GM19452 (cell line): ENCODE data around the gene ADAMTS7.
"Not testable (repeated sequence)": the region's sequence is repeated elsewhere in the genome, so short reads cannot be mapped to it uniquely, and the experiment has no call there.

Experiments used
- ATAC-seq: cut with Tn5 transposase; IDR thresholded peaks from one replicate; pipeline ENCODE4 v1.9.1; 2021; ENCODE audit not compliant: unreplicated experiment

Gene ADAMTS7

GRCh38 chr15:78788016-78788660 is 23.1 kb downstream of the ADAMTS7 start:
- no peak for ATAC-seq

DNA sequence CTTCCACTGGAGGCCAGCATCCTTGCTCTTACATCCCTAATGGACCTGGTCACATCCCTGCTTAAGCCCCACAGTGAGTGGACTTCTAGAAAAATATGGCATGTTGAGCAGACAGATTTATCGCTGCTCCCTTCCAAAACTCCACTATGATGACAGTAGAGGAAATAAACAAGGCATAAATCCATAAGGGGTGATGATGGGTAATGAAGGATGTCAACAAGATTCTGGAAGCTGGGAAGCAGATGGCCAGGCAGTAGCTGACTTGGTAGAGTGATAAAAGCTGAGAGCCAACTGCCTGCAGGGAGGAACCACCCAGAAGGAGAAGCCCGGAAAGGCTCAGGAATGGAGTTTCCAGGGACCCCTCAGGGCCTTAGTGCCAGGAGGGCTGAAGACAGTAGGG is 28.9 kb downstream of the ADAMTS7 start:
- not testable (repeated sequence) for ATAC-seq

- ATAC-seq: not testable (repeated sequence)
Observed at GRCh38 chr15:78781381-78781780, 29.9 kb downstream of the ADAMTS7 start.

DNA sequence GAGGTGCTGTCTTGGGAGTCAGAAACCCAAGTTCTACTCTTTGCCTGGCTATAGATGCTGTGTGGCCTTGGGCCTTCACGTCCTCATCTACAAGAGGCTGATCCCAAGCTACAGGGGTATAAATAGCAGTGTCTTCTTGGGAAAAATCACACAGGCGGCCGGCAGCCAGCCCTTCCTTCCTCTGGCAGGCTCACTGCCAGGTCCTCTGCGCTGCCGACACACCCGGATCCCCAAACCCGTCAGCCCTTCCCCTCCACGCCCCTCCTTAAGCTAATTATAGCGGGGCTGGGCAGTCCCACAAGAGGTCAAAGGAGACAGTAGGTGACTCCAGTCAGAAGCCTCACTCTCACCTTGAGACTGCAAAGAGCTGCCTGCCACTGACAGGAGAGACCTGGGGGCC is 31.3 kb downstream of the ADAMTS7 start:
- ATAC-seq: not testable (repeated sequence)

GRCh38 chr15:78779176-78779785 is 32.0 kb downstream of the ADAMTS7 start:
- ATAC-seq: not testable (repeated sequence)

GRCh38 chr15:78778422-78778821 is 32.8 kb downstream of the ADAMTS7 start:
- ATAC-seq: no peak

DNA sequence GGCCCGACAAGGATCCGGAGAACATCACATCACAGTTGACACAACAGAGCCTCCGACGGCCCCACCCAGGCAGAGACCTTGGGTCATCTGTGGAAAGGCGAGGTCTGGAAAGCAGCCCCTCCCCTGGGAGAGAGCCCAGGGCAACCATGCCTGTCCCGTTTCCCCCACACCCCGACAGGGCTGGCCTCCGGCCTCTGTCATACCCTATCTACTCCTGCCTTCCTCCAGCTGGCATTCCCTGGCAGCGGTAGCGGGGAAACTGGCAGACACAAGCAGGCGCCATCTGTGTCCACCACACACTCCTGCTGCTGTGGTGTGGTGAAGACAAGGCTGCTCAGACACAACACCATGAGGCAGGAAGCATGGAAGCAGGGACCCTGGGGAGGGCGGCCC is 33.3 kb downstream of the ADAMTS7 start:
- ATAC-seq: not testable (repeated sequence)

- ATAC-seq: not testable (repeated sequence)
Observed at GRCh38 chr15:78777290-78777952, 33.8 kb downstream of the ADAMTS7 start.

DNA sequence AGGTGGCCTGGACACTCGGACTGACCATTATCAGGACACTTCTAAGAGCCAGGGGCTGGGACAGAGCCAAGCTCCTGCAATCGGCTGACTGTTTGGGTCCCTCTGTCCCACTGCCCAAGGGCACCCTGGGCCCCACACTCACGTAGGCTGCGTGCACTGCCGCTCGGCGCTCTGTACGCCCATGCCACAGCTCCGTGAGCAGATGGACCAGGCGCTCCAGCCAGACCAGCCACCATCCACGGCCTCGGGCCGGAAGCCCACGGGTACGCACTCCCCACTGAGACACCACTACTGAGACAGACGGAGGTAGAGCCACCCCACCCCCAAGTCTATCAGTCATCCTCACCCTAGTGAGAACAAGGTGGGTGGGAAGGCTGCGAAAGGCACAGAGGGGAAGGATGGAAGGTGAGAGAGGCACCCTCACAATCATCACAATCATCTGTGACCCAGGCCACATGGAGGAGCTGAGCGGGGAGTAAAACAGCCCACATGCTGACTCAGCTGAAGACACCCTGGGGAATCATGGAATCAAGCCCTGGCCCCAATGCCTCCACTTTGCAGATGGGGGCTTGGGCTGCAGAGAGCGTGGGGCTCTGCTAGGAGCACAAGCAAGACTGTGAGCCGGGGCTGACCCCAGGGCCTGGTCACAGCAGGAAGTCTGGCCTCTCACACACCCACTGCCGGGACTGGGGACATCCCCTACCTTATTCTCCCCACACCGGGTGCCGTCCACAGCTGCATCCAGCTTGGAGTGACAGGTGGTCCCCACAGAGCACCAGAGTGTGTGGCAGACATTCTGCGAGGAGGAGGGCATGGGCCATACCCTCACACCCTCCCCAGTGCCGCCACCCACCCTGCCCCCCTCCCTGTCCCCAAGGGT is 35.0 kb downstream of the ADAMTS7 start:
- ATAC-seq: not testable (repeated sequence)

GRCh38 chr15:78775472-78775871 is 35.8 kb downstream of the ADAMTS7 start:
- no peak for ATAC-seq

- ATAC-seq: not testable (repeated sequence)
Observed at GRCh38 chr15:78774451-78774990, 36.7 kb downstream of the ADAMTS7 start.

GRCh38 chr15:78773765-78774450 is 37.4 kb downstream of the ADAMTS7 start:
- not testable (repeated sequence) for ATAC-seq

- no peak for ATAC-seq
Observed at GRCh38 chr15:78772738-78773137, 38.5 kb downstream of the ADAMTS7 start.

- ATAC-seq: not testable (repeated sequence)
Observed at GRCh38 chr15:78771436-78772000, 39.7 kb downstream of the ADAMTS7 start.

- not testable (repeated sequence) for ATAC-seq
Observed at GRCh38 chr15:78771020-78771419, 40.2 kb downstream of the ADAMTS7 start.

DNA sequence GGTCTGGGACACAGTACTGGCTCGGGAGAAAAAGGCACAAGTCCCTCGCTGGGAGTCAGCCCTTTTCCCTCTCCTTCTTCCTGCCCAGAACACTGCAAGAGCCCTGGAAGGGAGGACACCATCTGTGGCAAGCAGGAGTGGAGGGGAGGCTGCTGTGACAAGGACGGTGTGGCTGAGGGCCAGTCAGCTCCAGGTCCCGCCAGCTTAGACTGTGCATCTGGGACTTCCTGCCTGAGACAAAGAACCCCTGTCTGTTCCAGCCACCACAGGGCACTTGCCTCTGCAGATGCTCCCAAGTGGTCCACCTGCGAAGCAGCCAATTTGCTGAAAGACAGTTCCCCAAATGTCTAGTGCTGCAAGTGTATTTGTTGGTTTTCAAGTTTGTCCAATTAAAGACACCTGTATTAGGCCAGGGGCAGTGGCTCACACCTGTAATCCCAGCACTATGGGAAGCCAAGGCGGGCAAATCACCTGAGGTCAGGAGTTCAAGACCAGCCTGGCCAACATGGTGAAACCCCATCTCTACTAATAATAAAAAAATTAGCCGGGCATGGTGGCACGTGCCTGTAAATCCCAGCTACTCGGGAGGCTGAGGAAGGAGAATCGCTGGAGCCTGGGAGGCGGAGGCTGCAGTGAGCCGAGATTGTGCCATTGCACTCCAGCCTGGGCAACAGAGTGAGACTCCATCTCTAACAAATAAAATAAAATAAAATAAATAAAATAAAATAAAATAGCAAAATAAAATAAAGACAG is 41.6 kb downstream of the ADAMTS7 start:
- ATAC-seq: not testable (repeated sequence)

- ATAC-seq: no peak
Observed at GRCh38 chr15:78768531-78769408, 42.5 kb downstream of the ADAMTS7 start.

- no peak for ATAC-seq
Observed at GRCh38 chr15:78768096-78768495, 43.2 kb downstream of the ADAMTS7 start.
